C4-2B (cell line): ENCODE results near the gene SHLD1.

ENCODE experiments used
- CTCF ChIP-seq: fragments of 450-650 bp; conservative IDR thresholded peaks from 2 replicates; pipeline ENCODE4 v1.5.1; 2017; ENCODE audit warnings: mild to moderate bottlenecking
- ZFX ChIP-seq: fragments of 450-650 bp; IDR thresholded peaks from 2 replicates; pipeline ENCODE4 v1.6.1; 2017

- no peak for TF ChIP-seq CTCF
- no peak for TF ChIP-seq ZFX
Measured at GRCh38 chr20:5886788-5887187, 136.6 kb downstream of the SHLD1 start.
